GM19468 (cell line): Measurements from ENCODE around the gene GLIPR2.
A peak's percentile ranks its signal among the peaks of the same experiment; 100 is the strongest.

Experiments
- ATAC-seq: cut with Tn5 transposase; IDR thresholded peaks from one replicate; pipeline ENCODE4 v1.9.1; 2021; ENCODE audit warnings: mild to moderate bottlenecking, moderate library complexity, moderate number of reproducible peaks; ENCODE audit not compliant: unreplicated experiment; ENCODE audit errors: extremely low read depth

The GLIPR2 gene

DNA sequence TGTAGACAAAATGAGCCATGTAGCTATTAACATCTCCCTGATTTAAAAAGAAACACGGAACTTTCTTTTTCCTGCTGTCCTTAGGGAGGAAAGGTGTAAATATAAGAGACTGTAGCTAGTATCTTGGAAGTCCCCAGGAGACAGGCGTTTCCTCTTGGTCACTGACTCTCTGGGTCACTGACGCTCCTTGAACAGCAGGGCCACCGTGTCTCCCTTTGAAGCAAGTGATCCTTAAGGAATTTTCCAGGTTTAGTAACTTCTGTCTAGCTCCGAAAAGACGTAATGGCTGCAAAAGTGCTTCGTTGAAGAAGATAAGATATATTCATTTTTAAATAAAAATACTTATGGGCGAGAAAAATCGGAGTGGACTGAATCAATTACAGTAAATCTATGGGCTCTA, 53.4 kb downstream of the GLIPR2 start:
- ATAC-seq = no peak

DNA sequence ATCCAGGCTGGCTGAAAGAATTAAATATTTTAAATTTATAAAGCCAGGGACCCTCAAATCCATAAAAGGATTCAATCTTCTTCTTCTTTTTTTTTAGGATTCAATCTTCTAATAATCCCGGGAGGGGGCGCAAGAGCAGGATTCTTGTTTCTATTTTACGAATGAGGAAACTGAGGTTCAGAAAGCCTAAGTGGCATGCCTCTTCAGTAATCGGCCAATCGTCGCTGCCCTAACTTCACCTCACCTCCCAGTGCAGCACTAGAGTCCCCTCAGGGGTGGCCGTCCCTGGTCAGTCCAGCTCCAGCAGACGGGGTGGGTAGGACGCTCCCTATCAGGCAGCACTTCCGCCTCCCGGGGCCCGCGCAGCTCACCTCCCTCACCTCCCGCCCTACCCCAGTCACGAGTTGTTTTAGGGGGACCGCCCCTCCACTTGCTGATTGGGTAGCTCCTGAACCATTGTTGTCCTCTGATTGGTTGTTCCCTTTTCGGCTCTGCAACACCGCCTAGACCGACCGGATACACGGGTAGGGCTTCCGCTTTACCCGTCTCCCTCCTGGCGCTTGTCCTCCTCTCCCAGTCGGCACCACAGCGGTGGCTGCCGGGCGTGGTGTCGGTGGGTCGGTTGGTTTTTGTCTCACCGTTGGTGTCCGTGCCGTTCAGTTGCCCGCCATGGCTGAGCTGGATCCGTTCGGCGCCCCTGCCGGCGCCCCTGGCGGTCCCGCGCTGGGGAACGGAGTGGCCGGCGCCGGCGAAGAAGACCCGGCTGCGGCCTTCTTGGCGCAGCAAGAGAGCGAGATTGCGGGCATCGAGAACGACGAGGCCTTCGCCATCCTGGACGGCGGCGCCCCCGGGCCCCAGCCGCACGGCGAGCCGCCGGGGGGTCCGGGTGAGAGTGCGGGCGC, 54.1 kb downstream of the GLIPR2 start, which contains the start of gene CLTA:
TSS of gene CLTA (plus strand) at position 534 of the 902 bp plus-strand sequence. CDS start at position 670, 136 bp downstream.
- peak; percentile 93 for ATAC-seq

- ATAC-seq = no peak
Measured at GRCh38 chr9:36191290-36191645, 54.7 kb downstream of the GLIPR2 start.

- no peak for ATAC-seq
Measured at GRCh38 chr9:36191686-36192085, 55.2 kb downstream of the GLIPR2 start.

DNA sequence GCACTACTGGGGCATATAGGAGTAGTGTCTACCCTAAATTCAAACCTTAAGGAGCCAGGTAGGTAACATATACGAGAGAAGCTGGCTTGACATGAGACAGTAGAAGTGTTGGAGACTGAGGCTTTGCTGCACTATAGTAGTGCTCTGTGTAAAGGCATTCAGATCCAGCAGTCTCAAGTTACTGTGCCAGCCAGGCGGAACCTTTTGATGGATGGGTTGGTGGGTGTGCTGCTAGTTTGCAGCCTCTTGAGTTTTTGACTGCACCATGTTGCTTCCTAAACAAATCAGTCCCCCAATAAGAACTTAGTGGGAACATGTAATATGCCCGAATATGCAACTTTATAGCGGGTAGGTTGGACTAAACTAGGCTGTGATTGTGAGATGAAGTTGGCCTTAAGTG, 55.7 kb downstream of the GLIPR2 start:
- ATAC-seq = no peak

DNA sequence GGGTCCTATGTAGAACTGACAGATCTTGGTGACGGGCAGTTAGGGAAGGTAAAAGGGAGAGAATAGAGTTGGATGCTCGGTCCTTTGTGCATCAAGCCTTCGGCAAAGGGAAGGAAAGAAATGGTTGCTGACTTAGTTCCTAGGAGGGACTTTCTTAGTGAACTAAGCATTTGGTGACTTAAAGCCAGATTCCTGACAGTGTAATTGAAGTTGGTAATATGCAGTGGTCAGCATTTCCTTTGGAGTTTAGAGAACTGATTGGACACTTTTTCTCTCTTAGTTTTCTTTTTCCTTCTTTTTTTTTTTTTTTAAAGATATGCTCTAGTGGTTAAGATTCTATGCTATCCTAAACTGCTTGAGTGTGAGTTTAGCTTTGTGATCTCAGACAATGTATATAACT, 56.5 kb downstream of the GLIPR2 start:
- no peak for ATAC-seq

GRCh38 chr9:36194326-36195000, 57.9 kb downstream of the GLIPR2 start:
- no peak for ATAC-seq

DNA sequence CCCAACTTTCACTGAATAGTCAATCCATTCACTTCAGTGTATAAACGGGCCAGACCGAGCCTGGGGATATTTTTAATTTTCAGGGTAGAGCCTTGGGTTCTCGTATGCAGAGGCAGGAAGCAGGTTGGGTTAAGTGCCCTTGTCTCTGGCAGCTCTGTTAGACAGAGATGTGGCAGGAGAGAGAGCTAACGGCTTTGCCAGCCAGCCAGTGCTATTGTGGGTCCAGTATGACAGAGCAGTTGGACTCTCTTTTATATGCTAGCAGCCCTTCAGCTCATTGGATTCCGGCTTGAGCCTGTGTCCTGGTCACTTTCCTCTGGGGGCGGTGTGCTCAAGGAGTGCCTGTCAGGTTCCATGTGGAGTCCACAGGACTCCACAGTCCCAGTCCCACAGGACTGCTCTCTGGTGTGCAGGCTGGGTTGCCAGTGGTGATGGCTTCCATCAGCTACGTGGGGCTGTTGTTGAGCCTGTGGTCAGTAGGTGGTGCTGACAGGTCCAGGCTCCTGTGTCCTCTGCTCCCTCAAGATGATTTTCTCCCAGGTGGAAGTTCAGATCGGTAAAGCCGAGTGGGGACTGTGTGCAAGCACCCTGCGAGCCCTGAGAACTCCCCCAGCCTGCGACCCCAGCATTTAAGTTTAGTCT, 68.5 kb downstream of the GLIPR2 start:
- no peak for ATAC-seq

DNA sequence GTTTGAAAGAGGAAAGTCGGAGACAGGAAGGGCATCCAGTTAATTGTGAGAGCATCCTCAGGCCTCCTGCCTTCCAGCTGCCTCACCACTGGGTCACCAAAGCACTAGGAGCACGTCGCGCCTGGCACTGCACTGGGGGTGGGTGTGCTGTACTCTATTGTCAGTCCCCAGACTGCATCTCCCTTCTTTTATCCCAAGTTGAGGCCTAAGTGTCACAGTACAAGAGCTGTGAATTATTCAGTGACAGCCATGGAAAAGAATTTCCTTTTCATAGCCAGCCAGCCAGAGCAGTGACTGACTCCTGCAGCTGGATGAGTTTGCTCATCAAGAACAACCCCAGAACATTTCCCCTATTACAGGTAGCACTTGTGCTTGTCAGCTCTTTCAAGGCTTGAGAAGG, 70.5 kb downstream of the GLIPR2 start:
- no peak for ATAC-seq

DNA sequence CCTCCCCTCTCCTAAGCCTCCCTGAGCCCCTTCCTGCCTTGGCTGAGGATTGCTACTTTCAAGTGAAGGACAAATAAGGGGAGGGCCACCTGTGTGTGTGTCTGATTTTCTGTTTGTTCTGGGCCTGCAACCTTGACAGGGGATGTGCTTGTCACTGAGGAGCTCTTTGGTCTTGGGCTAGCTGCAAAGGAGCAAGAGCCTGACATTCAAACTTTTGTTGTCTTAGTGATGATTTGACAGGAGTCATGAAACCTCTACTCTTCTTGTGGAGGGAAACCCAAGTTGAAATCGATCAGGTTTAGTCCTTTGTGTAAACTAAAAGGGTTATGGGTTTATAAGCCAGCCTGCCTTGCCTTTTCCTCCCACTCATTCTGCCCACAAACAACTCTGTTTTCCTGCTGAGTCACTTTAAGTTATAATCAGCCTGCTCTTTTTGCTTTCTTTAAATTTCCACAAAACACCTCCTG, 71.0 kb downstream of the GLIPR2 start:
- no peak for ATAC-seq

- ATAC-seq = no peak
Measured at GRCh38 chr9:36208521-36209253, 72.2 kb downstream of the GLIPR2 start.

GRCh38 chr9:36210722-36211121, 74.2 kb downstream of the GLIPR2 start:
- no peak for ATAC-seq

DNA sequence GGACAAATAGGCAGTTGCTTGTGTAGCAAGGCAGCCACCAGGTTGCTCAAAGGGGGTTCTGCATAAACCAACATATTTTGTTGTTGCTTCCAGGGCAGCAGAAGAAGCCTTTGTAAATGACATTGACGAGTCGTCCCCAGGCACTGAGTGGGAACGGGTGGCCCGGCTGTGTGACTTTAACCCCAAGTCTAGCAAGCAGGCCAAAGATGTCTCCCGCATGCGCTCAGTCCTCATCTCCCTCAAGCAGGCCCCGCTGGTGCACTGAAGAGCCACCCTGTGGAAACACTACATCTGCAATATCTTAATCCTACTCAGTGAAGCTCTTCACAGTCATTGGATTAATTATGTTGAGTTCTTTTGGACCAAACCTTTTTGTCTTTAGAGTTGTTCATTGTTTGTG, 75.0 kb downstream of the GLIPR2 start:
- ATAC-seq = no peak

- ATAC-seq = no peak
Measured at GRCh38 chr9:36213387-36213786, 76.9 kb downstream of the GLIPR2 start.
